ENCODE measurements around the gene UCK2. TPM values are rescaled to one million over a fixed set of nuclear protein-coding genes. Genes with fewer than 3 reads are reported as not detected.
A peak's percentile ranks its signal among the peaks of the same experiment; 100 is the strongest.

Gene UCK2
- total RNA-seq, 1 experiment from 2014 or later: 88.4 TPM

DNA sequence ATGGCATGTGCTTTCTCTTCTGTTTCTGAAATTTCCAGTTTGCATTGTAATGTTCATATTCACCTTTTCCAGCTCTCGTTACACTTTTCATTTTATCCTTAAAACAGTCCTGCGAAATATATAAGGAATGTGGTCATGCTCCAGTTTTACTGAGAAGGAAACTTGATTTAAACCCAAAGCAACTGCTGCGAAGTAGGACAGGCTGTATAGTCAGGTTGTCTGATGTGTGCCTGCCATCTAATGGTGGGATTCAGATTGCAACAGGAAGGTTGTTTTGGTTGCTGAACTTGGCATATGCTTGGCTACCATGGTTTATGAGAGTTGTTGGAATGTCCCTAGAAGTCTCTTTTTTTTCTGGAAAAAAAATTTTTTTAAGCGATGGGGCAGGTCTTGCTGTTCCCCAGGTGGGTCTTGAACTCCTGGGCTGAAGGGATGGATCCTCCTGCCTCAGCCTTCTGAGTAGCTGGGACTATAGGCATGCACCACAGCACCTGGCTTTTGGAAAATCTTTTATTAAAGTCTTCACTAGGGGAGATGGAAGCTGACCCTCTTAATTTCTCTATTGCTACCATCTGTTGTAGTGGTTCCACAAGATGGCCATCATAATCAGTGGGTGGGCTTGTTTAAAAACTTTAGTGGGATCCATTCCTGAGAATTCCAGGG lies 86.9 kb downstream of the UCK2 start:
- CTCF ChIA-PET: interaction anchor here (0.7 to 4.5 kb wide), 6 partner anchors 8 to 521 kb away, joined by 3 to 25 read pairs (median 4); no protein-coding TSS in a partner anchor
- Histone ChIP-seq H3K9ac (ENCODE audit: low read length) (no peak overlapping the region), H3K4me3 (replicated peaks in 1 of 2; ENCODE audit: low read depth in 1 of 2, low read length in 2 of 2) (no peak overlapping the region), H4K20me1 (ENCODE audit: insufficient read depth) (no peaks in the 10 kb centered on the region), H3K27me3 (ENCODE audit: insufficient read depth, low read length) (no peaks in the 10 kb centered on the region), H3K4me2 (ENCODE audit: low read length) (no peak overlapping the region), H3K9me3 (ENCODE audit: control insufficient read depth in 1 of 2, insufficient read depth in 1 of 2, low read depth in 1 of 2, low read length in 2 of 2) (no peaks in the 10 kb centered on the region), H3K27ac (ENCODE audit: low read depth, low read length) (no peak overlapping the region), H3K36me3 (ENCODE audit: control insufficient read depth in 1 of 2, insufficient read depth in 2 of 2, low read length in 2 of 2) (peaks cover under 1 to 15% of the 10 kb centered on the region in 2 experiments; a peak in 2 of 4 replicates), H3K79me2 (ENCODE audit: insufficient read depth, low read length) (no peaks in the 10 kb centered on the region), H2AFZ (ENCODE audit: low read depth, low read length, poor library complexity, severe bottlenecking) (no peak overlapping the region), H3K4me1 (ENCODE audit: control insufficient read depth in 1 of 2, insufficient read depth in 2 of 2, low read length in 2 of 2) (no peaks in the 10 kb centered on the region), H3K9me2 (ENCODE audit: insufficient read depth) (no peaks in the 10 kb centered on the region)
- peak; percentile 54 for DNase-seq (ENCODE audit: low read depth, low spot score)
- intact Hi-C loops (cut with micrococcal nuclease): loop anchor here (1.0 to 5.0 kb wide), 4 partner anchors 87 to 522 kb away; partner anchors contain the start of gene UCK2
- peak; percentile 80 for ATAC-seq
- RAD21 ChIA-PET (ENCODE audit: low non-redundant PET in 1 of 2, low total read pairs in 2 of 2, uncharacterized antibody in 2 of 2, unreplicated experiment in 2 of 2): interaction anchor here in 1 of 2 experiments (1.1 kb wide), 1 partner anchor 196 kb away, joined by 3 read pairs; no protein-coding TSS in a partner anchor
- POLR2A ChIA-PET: no interaction called here
- no TSS peak for BruUV-seq (replicated peaks)
- TF ChIP-seq RAD21 (IDR thresholded peaks at IDR 0.05; ENCODE audit: low read depth) (peak; percentile 96), POLR2A (IDR thresholded peaks at IDR 0.05; ENCODE audit: borderline replicate concordance, extremely low read depth, insufficient read depth, insufficient read length) (no peak), YY1 (IDR thresholded peaks at IDR 0.05; ENCODE audit: extremely low read depth, insufficient replicate concordance, low read depth, low read length) (peak; percentile 7), JUND (IDR thresholded peaks at IDR 0.05) (no peak), SRF (IDR thresholded peaks at IDR 0.05; ENCODE audit: low read depth) (no peak), SIN3A (IDR thresholded peaks at IDR 0.05; ENCODE audit: low read depth) (no peak)
- TF ChIP-seq, protein P1, sequence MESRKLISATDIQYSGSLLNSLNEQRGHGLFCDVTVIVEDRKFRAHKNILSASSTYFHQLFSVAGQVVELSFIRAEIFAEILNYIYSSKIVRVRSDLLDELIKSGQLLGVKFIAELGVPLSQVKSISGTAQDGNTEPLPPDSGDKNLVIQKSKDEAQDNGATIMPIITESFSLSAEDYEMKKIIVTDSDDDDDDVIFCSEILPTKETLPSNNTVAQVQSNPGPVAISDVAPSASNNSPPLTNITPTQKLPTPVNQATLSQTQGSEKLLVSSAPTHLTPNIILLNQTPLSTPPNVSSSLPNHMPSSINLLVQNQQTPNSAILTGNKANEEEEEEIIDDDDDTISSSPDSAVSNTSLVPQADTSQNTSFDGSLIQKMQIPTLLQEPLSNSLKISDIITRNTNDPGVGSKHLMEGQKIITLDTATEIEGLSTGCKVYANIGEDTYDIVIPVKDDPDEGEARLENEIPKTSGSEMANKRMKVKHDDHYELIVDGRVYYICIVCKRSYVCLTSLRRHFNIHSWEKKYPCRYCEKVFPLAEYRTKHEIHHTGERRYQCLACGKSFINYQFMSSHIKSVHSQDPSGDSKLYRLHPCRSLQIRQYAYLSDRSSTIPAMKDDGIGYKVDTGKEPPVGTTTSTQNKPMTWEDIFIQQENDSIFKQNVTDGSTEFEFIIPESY (IDR thresholded peaks at IDR 0.05; ENCODE audit: extremely low read depth, insufficient replicate concordance, low read length): no peak
- TF ChIP-seq, protein P2, sequence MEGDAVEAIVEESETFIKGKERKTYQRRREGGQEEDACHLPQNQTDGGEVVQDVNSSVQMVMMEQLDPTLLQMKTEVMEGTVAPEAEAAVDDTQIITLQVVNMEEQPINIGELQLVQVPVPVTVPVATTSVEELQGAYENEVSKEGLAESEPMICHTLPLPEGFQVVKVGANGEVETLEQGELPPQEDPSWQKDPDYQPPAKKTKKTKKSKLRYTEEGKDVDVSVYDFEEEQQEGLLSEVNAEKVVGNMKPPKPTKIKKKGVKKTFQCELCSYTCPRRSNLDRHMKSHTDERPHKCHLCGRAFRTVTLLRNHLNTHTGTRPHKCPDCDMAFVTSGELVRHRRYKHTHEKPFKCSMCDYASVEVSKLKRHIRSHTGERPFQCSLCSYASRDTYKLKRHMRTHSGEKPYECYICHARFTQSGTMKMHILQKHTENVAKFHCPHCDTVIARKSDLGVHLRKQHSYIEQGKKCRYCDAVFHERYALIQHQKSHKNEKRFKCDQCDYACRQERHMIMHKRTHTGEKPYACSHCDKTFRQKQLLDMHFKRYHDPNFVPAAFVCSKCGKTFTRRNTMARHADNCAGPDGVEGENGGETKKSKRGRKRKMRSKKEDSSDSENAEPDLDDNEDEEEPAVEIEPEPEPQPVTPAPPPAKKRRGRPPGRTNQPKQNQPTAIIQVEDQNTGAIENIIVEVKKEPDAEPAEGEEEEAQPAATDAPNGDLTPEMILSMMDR (IDR thresholded peaks at IDR 0.05 in 2 of 3, conservative IDR thresholded peaks at IDR 0.05 in 1 of 3; ENCODE audit: borderline replicate concordance in 1 of 3, insufficient read depth in 1 of 3, low read depth in 2 of 3, low read length in 2 of 3): peak; percentile 80 to 93 (median 92)

Data from HCT116 (cell line).